ENCODE measurements around the gene GMEB1. TPM values are rescaled to one million over a fixed set of nuclear protein-coding genes. Genes with fewer than 3 reads are reported as not detected.
"Not testable (repeated sequence)": the region's sequence is repeated elsewhere in the genome, so short reads cannot be mapped to it uniquely, and the experiment has no call there.

The GMEB1 gene
- total and polyA plus RNA-seq, 2 donors from 2014 or later, result 4.0 to 14.9 TPM

GRCh38 chr1:28680151-28680550 is 11.6 kb downstream of the GMEB1 start:
- Histone ChIP-seq H3K27ac (ENCODE audit: low read depth in 2 of 2, low read length in 2 of 2) (no peak overlapping the region), H3K9ac (ENCODE audit: low read length in 3 of 3) (no peak overlapping the region), H3K4me1 (ENCODE audit: control insufficient read depth in 2 of 3, insufficient read depth in 2 of 3, low read depth in 1 of 3, low read length in 3 of 3) (no peaks in the 10 kb centered on the region), H3K36me3 (ENCODE audit: control insufficient read depth in 2 of 3, insufficient read depth in 3 of 3, low read length in 3 of 3) (peaks cover 0 to 5% (median 4%) of the 10 kb centered on the region in 3 donors), H3K27me3 (ENCODE audit: control insufficient read depth, insufficient read depth, low read length) (no peaks in the 10 kb centered on the region), H3K4me3 (ENCODE audit: low read length in 3 of 3) (no peak overlapping the region), H3K9me3 (ENCODE audit: control insufficient read depth in 2 of 3, insufficient read depth in 1 of 3, low read length in 3 of 3) (no peaks in the 10 kb centered on the region)
- DNase-seq (no peak), FAIRE-seq (no peak)
- intact Hi-C loops (cut with DNase I), result no loop called here
- no peak for TF ChIP-seq CTCF (IDR thresholded peaks at IDR 0.05; ENCODE audit: borderline replicate concordance, extremely low read depth, insufficient read depth)

- intact Hi-C loops (cut with DNase I), result no loop called here
- no peak for FAIRE-seq
- H3K27ac ChIP-seq (ENCODE audit: low read depth in 2 of 2, low read length in 2 of 2), result no peak overlapping the region
Observed at GRCh38 chr1:28682840-28683239, 14.3 kb downstream of the GMEB1 start.

GRCh38 chr1:28684937-28685336 is 16.4 kb downstream of the GMEB1 start:
- H3K27me3 ChIP-seq (ENCODE audit: control insufficient read depth, insufficient read depth, low read length), result no peaks in the 10 kb centered on the region
- no peak for TF ChIP-seq CTCF (IDR thresholded peaks at IDR 0.05; ENCODE audit: borderline replicate concordance, extremely low read depth, insufficient read depth)
- no peak overlapping the region for H3K4me3 ChIP-seq (ENCODE audit: low read length in 3 of 3)
- H3K36me3 ChIP-seq (ENCODE audit: control insufficient read depth in 2 of 3, insufficient read depth in 3 of 3, low read length in 3 of 3), result peaks cover 0 to 5% (median 5%) of the 10 kb centered on the region in 3 donors
- intact Hi-C loops (cut with DNase I), result no loop called here
- no peaks in the 10 kb centered on the region for H3K4me1 ChIP-seq (ENCODE audit: control insufficient read depth in 2 of 3, insufficient read depth in 2 of 3, low read depth in 1 of 3, low read length in 3 of 3)
- DNase-seq, result no peak
- no peak overlapping the region for H3K9ac ChIP-seq (ENCODE audit: low read length in 3 of 3)
- FAIRE-seq, result no peak
- no peaks in the 10 kb centered on the region for H3K9me3 ChIP-seq (ENCODE audit: control insufficient read depth in 2 of 3, insufficient read depth in 1 of 3, low read length in 3 of 3)
- H3K27ac ChIP-seq (ENCODE audit: low read depth in 2 of 2, low read length in 2 of 2), result no peak overlapping the region

More at GRCh38 chr1:28682840-28683239, 14.3 kb downstream of the GMEB1 start:
- H3K9me3 ChIP-seq (ENCODE audit: control insufficient read depth in 2 of 3, insufficient read depth in 1 of 3, low read length in 3 of 3), result no peaks in the 10 kb centered on the region
- no peak overlapping the region for H3K9ac ChIP-seq (ENCODE audit: low read length in 3 of 3)
- no peak overlapping the region for H3K4me3 ChIP-seq (ENCODE audit: low read length in 3 of 3)
- TF ChIP-seq CTCF (IDR thresholded peaks at IDR 0.05; ENCODE audit: borderline replicate concordance, extremely low read depth, insufficient read depth), result no peak
- no peaks in the 10 kb centered on the region for H3K4me1 ChIP-seq (ENCODE audit: control insufficient read depth in 2 of 3, insufficient read depth in 2 of 3, low read depth in 1 of 3, low read length in 3 of 3)
- DNase-seq, result no peak
- peaks cover 0 to 5% (median 5%) of the 10 kb centered on the region in 3 donors for H3K36me3 ChIP-seq (ENCODE audit: control insufficient read depth in 2 of 3, insufficient read depth in 3 of 3, low read length in 3 of 3)
- H3K27me3 ChIP-seq (ENCODE audit: control insufficient read depth, insufficient read depth, low read length), result no peaks in the 10 kb centered on the region

GRCh38 chr1:28691627-28692026 is 23.0 kb downstream of the GMEB1 start:
- H3K36me3 ChIP-seq (ENCODE audit: control insufficient read depth in 2 of 3, insufficient read depth in 3 of 3, low read length in 3 of 3); H3K4me1 ChIP-seq (ENCODE audit: control insufficient read depth in 2 of 3, insufficient read depth in 2 of 3, low read depth in 1 of 3, low read length in 3 of 3); H3K9ac ChIP-seq (ENCODE audit: low read length in 3 of 3); FAIRE-seq; H3K27me3 ChIP-seq (ENCODE audit: control insufficient read depth, insufficient read depth, low read length); H3K27ac ChIP-seq (ENCODE audit: low read depth in 2 of 2, low read length in 2 of 2); intact Hi-C loops (cut with DNase I); DNase-seq; H3K4me3 ChIP-seq (ENCODE audit: low read length in 3 of 3); H3K9me3 ChIP-seq (ENCODE audit: control insufficient read depth in 2 of 3, insufficient read depth in 1 of 3, low read length in 3 of 3): not testable (repeated sequence)

All from kidney (tissue), 14 donors.